ENCODE results near the gene SAMM50.

The SAMM50 gene

DNA sequence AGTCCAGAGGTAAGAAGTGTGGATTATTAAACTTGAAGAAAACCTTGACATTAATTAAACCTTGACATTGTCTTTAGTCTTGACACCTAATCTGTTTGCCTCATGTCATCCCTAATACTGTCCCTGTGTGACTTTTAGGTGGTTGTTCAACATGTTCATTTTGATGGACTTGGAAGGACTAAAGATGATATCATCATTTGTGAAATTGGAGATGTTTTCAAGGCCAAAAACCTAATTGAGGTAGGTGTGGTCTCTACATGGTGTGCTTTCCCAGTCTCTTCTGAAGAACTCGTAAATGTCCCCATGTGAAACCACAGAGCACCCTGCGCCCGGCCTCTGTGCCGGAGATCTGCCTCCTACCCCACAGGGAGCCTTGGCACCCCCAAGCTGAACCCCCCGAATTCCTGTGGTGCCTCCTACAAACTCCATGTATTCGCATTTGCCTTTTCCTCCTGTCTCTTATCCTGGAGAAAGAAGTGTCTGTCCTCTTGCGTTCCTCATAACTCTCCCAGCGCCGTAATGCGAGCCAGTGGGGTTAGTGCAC lies 9.1 kb downstream of the SAMM50 start:
- Mint-ChIP-seq H3K27me3 (no peaks in the 10 kb centered on the region), H3K4me3 (no peak overlapping the region), H3K9me3 (no peaks in the 10 kb centered on the region), H3K4me1 (peaks cover 10% of the 10 kb centered on the region), H3K27ac (no peak overlapping the region)
- no peak for DNase-seq
- ATAC-seq, result no peak

DNA sequence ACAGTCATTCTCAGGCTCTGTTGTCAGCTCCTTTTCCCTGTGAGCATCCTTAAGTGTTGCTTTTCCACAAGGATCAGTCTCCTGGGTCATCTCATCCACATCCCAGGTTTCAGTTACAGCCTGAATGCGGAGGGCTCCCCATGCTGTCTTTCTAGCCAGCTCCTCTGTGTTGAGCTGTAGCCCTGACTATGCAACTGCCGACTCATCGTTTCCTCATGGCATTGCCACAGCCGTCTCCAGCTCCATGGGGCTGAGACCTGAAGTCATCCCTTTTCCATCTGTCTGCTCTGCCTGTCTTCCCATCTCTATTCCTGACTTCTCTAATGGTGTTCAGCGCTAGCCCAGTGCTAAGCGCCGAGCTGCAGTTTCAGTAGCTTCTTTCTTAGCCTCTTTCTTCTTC lies 11.8 kb downstream of the SAMM50 start:
- Mint-ChIP-seq H3K4me1 (no peaks in the 10 kb centered on the region), H3K27ac (no peak overlapping the region), H3K4me3 (no peak overlapping the region), H3K9me3 (no peaks in the 10 kb centered on the region), H3K27me3 (no peaks in the 10 kb centered on the region)
- no peak for ATAC-seq
- no peak for DNase-seq

DNA sequence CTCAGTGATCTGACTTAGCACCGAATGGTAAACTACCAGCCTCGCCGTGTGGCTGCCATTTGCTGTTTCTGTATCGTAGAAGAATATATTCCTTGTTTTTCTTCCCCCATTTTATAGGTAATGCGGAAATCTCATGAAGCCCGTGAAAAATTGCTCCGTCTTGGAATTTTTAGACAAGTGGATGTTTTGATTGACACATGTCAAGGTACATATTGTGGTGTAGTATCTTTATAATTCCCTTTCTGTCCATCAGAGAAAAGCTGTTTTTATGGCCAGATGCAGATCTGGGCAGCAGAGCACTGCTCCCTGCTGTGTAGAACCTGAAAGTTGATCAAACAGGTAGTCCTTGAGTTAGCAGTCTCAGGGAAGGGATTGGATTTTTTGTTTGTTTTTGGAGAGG lies 13.4 kb downstream of the SAMM50 start:
- Mint-ChIP-seq H3K9me3 (no peaks in the 10 kb centered on the region), H3K4me1 (no peaks in the 10 kb centered on the region), H3K27ac (no peak overlapping the region), H3K4me3 (no peak overlapping the region), H3K27me3 (no peaks in the 10 kb centered on the region)
- ATAC-seq, result no peak
- DNase-seq, result no peak

DNA sequence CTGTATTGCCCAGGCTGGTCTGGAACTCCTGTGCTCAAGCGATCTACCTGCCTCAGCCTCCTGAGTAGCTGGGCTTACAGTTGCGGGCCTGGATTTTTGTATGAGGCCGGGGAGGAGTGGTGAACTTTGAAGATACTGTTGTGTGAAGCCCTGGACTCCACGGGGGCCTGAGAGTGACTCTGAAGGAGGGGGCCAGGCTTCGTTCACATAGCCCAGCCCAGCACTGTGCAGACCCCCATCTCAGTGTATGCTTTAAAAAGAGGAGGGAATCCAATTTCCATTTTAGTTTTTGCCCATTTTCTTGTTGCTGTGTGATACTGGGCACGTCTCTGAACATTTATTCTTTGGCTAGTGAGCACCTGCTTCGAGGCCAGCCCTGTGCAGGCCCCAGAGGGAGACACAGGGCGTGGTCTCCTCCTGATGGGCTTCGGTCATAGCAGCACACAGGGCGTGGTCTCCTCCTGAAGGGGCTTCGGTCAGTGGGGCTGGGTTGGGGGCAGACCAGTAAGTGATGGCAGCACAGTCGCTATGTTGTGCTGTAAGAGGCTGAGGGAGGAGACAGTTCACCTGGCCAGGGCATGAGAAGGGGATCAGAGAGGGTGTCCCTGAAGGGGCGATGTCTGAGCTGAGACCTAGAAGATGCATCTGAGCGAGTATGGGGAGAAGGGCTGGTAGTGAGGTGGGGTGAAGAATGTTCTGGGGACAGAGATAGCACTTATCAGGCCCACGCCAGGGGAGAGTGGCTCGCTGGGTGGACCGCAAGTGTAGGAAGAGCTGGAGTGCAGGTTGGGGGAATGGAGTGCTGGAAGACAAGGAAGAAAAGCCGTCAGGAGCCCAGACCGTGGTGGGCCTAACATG lies 14.0 kb downstream of the SAMM50 start:
- no peak overlapping the region for H3K27ac Mint-ChIP-seq
- no peak overlapping the region for H3K4me3 Mint-ChIP-seq

DNA sequence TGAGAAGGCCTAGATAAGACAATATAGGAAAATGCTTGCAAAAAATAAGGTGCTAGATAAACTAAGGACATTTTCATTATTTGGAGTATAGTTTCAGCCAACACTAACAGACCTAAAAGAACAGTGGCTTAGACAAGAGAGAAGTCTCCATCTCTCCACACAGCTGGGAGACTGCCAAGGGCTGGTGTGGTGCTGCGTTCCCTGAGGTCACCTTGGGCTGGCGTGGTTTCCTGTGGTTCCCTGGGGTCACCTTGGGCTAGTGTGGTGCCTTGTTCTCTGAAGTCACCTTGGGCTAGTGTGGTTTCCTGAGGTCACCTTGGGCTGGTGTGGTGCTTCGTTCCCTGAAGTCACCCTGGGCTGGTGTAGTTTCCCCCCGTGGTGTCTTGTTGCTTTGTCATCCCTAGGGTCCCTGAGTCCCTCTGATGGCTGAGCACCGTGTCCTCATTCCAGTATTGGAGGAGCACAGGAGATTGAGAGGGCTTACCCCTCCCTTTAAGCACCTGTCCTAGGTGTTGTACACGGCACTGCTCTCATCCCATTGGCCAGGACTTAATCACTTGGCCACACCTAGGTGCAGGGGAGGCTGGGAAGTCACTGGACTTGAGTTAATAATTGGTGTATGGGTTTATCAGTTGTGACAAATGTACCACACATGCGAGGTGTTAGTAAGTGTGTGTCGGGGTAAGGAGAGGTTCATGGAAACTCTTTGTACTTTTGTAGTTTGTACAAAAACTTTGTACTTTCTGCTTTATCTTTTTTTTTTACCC lies 14.9 kb downstream of the SAMM50 start:
- Mint-ChIP-seq H3K9me3 (no peaks in the 10 kb centered on the region), H3K4me3 (no peak overlapping the region), H3K27ac (no peak overlapping the region), H3K4me1 (no peaks in the 10 kb centered on the region), H3K27me3 (no peaks in the 10 kb centered on the region)
- no peak for DNase-seq
- ATAC-seq, result no peak

More for the DNA sequence above, 14.0 kb downstream of the SAMM50 start:
- ATAC-seq, result no peak
- Mint-ChIP-seq H3K9me3 (no peaks in the 10 kb centered on the region), H3K4me1 (no peaks in the 10 kb centered on the region), H3K27me3 (no peaks in the 10 kb centered on the region)
- no peak for DNase-seq

DNA sequence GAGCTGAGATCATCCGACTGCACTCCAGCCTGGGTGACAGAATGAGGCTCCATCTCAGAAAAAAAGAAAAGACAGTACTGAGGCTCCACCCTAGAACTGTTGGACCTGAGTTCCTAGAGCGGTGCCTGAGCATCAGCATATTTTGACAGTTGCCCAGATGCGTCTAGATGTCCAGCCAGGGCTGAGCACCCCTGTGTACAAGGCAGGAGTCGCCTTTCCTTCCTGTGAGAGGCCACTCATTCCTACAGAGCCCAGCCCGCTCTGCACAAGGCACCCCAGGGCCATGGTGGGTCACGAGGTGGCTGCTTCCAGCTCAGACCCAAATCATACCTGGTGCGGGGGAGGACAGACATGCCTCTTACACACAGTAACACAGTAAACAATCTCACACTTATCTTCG lies 15.9 kb downstream of the SAMM50 start:
- ATAC-seq, result no peak
- no peak for DNase-seq
- Mint-ChIP-seq H3K4me1 (no peaks in the 10 kb centered on the region), H3K27me3 (no peaks in the 10 kb centered on the region), H3K9me3 (no peaks in the 10 kb centered on the region), H3K27ac (no peak overlapping the region), H3K4me3 (no peak overlapping the region)

DNA sequence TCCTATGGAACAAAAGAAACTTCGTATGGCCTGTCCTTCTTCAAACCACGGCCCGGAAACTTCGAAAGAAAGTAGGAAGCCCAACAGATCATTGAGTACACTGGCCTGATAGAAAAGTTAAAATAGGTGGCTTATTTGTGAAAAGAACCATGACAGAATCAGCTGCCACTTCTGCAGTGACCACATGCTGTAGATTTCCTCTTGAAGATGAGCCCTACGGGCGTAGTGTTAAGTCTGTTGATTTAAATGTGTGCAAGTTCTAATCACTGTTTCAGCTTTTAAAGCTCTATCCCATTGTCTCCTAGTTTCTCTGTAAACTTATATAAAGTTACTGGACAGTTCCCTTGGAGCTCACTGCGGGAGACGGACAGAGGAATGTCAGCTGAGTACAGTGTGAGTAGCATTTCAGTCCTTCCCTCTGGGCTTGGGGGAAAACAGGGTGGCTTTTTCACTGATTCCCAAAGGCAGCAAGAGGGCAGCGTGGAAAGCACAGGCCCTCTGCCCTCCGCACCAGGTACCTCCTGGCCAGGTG lies 17.8 kb downstream of the SAMM50 start:
- Mint-ChIP-seq H3K9me3 (no peaks in the 10 kb centered on the region), H3K4me3 (no peak overlapping the region), H3K27me3 (no peaks in the 10 kb centered on the region), H3K4me1 (no peaks in the 10 kb centered on the region), H3K27ac (no peak overlapping the region)
- ATAC-seq (no peak), DNase-seq (no peak)

DNA sequence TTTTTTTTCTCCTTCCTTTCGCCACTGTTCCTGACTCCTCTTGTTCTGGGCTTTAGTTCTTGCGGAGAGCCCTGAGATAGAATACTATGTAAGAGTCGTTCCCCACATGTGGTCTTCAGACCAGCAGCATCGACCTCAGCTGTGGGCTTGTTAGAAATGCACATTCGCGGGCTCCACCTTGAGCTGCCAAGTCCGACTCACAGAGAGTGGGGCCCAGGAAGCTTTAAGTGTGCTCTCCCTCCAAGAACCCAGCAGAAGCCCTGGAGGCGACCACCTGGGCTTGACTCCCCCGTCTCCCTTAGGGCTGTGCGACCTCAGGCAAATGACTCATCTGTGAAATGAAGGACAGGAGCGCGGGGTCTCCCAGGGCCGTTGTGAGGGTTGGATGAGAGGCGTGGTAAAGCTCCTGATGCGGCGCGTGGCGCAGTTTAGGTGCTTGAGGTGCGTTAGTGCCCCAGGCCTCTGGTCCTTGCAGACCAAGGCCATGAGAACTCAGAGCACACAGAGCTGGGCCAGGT lies 18.8 kb downstream of the SAMM50 start:
- Mint-ChIP-seq H3K4me3 (no peak overlapping the region), H3K27ac (no peak overlapping the region), H3K4me1 (no peaks in the 10 kb centered on the region), H3K9me3 (no peaks in the 10 kb centered on the region), H3K27me3 (no peaks in the 10 kb centered on the region)
- DNase-seq, result no peak
- no peak for ATAC-seq

DNA sequence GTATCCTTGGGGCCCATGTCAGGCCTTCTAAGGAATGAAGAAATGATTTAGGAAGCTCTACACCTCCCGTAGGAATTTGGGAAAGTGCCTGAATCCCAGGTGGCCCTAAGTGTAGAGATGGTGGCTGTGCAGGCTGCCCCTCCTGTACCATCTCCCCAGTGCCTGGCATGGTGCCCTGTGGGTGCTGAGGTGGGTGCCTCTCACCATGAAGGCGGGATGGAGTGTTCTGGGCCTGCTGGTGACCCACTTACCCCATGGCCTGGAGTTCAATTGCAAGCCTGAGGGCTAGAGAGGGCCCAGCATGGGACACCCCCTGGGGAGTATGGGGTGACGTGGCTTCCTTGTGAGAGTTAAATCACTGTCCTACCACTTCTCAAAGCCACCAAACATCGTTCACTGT lies 19.8 kb downstream of the SAMM50 start:
- no peak overlapping the region for H3K27ac Mint-ChIP-seq
- DNase-seq (no peak), ATAC-seq (no peak)
- H3K27me3 Mint-ChIP-seq, result no peaks in the 10 kb centered on the region
- no peak overlapping the region for H3K4me3 Mint-ChIP-seq
- no peaks in the 10 kb centered on the region for H3K4me1 Mint-ChIP-seq
- H3K9me3 Mint-ChIP-seq, result no peaks in the 10 kb centered on the region

DNA sequence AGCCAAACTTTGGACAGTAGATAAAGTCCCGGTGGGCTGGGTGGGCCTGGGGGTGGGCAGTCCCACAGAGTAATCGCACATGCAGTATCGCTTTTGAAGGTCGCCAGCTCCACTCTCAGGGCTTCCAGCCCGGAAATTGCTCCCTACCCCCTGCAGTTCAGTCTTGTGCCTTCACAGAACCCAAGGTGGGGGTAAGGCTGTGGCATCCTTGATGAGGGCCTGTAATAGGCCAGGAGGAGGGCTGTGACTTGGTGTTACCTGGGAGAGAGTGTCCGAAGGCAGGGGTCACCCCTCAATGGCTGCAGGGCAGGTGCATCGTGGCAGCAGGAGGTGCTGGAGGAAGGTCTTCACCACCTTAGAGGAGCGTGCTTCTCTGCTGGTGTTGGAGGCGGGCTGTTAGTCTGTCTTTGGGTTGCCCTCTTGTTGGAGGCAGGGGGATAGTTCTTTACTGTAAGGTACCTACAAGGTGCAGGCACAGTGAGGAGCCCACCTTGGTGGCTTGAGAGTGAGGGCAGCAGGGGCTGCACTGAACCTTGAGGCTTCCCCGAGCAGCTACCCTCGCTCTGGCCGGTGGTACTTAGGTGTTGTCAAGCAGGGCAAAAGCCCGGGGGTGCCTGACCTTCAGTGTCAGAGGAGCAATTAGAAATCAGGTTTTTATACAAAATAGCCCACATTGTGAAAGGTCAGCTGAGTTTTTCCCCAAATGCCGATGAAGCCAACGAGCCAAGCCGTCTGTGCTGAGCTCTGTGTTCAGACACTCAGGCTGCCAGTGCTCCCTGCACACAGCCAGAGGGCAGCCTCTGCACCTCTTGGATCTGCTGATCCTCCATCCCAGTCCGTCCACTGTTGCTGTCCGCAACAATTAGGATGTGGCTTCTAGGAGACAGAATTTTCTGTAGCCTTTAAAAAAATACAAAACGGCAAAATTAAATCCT lies 21.9 kb downstream of the SAMM50 start:
- Mint-ChIP-seq H3K27ac (no peak overlapping the region), H3K4me3 (no peak overlapping the region), H3K4me1 (no peaks in the 10 kb centered on the region), H3K9me3 (no peaks in the 10 kb centered on the region), H3K27me3 (no peaks in the 10 kb centered on the region)
- no peak for ATAC-seq
- DNase-seq, result no peak

DNA sequence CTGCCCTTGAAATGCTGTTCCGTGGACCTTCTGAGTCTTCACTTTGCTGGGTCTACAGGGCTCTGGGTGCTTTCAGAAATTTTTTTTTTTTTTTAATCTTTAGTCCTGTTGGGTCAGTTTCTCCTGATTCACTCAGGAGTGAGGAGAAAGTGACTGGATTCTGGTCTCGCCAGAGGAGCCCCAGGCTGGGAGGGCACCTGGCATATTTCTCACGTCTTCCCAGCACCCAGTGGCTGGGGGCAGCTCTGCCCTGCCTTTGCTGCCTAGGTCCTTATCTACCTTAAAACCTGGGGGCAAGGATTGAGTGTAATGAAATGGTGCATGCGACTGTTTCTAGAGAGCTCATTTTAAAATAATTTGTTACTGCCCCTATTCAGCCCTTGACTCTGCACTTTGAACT lies 23.3 kb downstream of the SAMM50 start:
- no peaks in the 10 kb centered on the region for H3K27me3 Mint-ChIP-seq
- H3K4me1 Mint-ChIP-seq, result no peaks in the 10 kb centered on the region
- DNase-seq (no peak), ATAC-seq (no peak)
- no peaks in the 10 kb centered on the region for H3K9me3 Mint-ChIP-seq
- no peak overlapping the region for H3K4me3 Mint-ChIP-seq
- no peak overlapping the region for H3K27ac Mint-ChIP-seq

DNA sequence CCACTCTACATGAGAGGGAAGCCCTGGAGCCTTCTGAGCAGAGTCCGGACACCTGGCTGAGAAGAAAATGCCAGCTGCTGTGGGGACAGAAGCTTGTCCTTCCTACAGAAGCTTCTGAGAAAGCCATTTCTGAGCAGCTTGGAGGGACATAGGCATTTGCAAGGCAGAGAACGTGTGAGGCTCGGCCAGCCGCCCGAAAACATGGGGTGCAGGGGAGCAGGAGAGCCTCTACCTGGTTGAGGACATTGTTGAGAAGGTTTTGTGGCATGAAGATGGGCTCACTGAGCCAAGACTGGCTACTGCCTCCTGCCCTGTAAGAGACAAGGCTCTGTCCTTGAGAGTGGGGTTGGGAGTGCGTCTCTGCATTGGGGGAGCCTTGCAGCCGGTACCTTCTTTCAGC lies 25.3 kb downstream of the SAMM50 start:
- Mint-ChIP-seq H3K4me3 (no peak overlapping the region), H3K27me3 (no peaks in the 10 kb centered on the region), H3K4me1 (no peaks in the 10 kb centered on the region), H3K9me3 (no peaks in the 10 kb centered on the region), H3K27ac (no peak overlapping the region)
- ATAC-seq, result no peak
- DNase-seq, result no peak

DNA sequence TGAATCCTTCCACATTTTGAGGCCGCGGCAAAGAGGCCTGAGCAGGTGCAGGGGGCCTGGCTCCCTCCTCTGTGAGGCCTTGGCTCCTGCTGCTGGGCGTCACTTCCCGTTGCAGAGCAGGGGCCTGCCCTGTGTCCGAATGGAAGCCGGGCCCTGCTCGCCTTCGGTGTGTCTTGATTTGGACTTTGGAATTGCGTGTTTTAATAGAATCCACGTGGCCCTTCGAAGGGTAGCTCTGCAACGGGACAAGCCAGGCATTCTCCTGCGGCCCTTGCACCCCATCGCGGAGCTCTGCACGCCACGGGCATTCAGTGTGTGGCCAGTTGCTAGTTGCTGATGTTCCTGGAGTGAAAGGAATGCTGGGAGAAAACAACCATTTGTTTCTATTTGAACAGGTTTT lies 25.8 kb downstream of the SAMM50 start:
- no peak for ATAC-seq
- Mint-ChIP-seq H3K27ac (no peak overlapping the region), H3K4me1 (no peaks in the 10 kb centered on the region), H3K4me3 (no peak overlapping the region), H3K27me3 (no peaks in the 10 kb centered on the region), H3K9me3 (no peaks in the 10 kb centered on the region)
- no peak for DNase-seq

DNA sequence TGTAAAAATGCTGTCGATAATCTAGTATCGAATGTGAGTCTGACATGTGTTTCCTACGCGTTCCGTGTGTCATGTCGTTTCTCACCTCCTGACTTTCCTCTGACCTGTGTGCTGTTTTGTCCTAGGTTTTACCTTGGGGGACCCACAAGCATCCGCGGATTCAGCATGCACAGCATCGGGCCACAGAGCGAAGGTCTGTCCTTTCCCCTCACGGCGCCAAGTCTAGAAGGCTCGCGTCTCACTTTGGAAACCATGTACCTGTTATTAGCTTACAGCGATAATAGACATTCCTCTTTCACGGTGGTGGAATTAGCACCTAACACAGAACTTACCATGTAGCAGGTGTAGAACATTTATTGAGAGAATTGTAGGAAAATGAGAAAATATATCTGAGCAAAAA lies 28.6 kb downstream of the SAMM50 start:
- H3K27ac Mint-ChIP-seq, result peak overlapping the region in 1 of 2 donors; percentile 86

DNA sequence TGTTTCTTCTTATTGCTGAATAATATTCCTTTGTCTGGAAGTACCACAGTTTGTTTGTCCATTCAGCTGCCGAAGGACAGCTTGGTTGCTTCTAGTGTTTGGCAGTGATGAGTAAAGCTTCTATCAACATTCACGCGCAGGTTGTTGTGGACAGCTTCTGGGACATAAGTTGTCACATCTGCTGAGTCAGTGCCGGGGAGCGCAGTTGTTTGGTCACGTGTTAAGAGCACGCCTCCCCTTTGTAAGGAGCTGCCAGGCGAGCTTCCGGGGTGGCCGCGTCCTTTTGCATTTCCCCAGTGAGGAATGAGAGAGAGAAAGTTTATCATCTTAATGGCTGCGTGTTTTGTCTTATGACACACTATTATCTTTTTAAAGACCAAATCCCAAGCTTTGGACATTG lies 30.3 kb downstream of the SAMM50 start:
- Mint-ChIP-seq H3K4me3 (no peak overlapping the region), H3K4me1 (no peaks in the 10 kb centered on the region), H3K9me3 (no peaks in the 10 kb centered on the region), H3K27ac (no peak overlapping the region), H3K27me3 (no peaks in the 10 kb centered on the region)
- ATAC-seq, result no peak
- DNase-seq, result no peak

More for the DNA sequence above, 28.6 kb downstream of the SAMM50 start:
- no peak overlapping the region for H3K4me3 Mint-ChIP-seq
- no peaks in the 10 kb centered on the region for H3K27me3 Mint-ChIP-seq
- DNase-seq, result no peak
- H3K9me3 Mint-ChIP-seq, result no peaks in the 10 kb centered on the region
- no peak for ATAC-seq
- H3K4me1 Mint-ChIP-seq, result no peaks in the 10 kb centered on the region
